ENCODE measurements around the gene KMT5B.

The KMT5B gene

GRCh38 chr11:68140496-68141245 lies 72.4 kb downstream of the KMT5B start:
- Histone ChIP-seq H3K9me3 (ENCODE audit: control insufficient read depth, low read length) (no peaks in the 10 kb centered on the region), H3K4me3 (ENCODE audit: insufficient read depth, low read depth, low read length, poor library complexity, severe bottlenecking) (no peak overlapping the region), H3K36me3 (ENCODE audit: control insufficient read depth, insufficient read depth, low read length) (no peaks in the 10 kb centered on the region), H3K27me3 (replicated peaks; ENCODE audit: control insufficient read depth, insufficient read depth, low read length, poor library complexity, severe bottlenecking) (no peaks in the 10 kb centered on the region), H3K27ac (ENCODE audit: insufficient read depth, low read length, poor library complexity, severe bottlenecking) (no peak overlapping the region), H3K4me1 (ENCODE audit: control insufficient read depth, insufficient read depth, low read length, poor library complexity, severe bottlenecking) (peaks cover 9% of the 10 kb centered on the region)
- DNase-seq = no peak

DNA sequence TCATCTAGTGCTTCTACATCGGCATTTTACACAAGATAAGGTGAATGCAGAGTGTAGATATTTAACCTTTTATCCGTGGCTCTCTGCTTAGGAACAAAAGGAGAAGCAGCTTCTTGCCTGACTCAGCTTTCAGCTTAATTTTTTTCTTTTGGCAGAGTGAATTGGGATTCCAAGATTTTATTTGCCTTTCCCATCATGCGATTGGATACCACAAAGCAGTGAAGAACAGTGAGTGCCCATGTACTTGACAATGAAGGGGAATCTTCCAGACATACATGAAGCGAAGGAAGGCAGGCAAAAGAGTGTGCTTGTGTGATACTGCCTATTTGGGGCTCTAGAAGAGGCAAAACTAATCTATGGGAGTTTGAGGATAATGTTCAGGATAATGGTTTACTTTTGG lies 74.9 kb downstream of the KMT5B start:
- Histone ChIP-seq H3K27ac (ENCODE audit: insufficient read depth, low read length, poor library complexity, severe bottlenecking) (no peak overlapping the region), H3K9me3 (ENCODE audit: control insufficient read depth, low read length) (no peaks in the 10 kb centered on the region), H3K4me1 (ENCODE audit: control insufficient read depth, insufficient read depth, low read length, poor library complexity, severe bottlenecking) (peaks cover 9% of the 10 kb centered on the region), H3K36me3 (ENCODE audit: control insufficient read depth, insufficient read depth, low read length) (no peaks in the 10 kb centered on the region), H3K27me3 (replicated peaks; ENCODE audit: control insufficient read depth, insufficient read depth, low read length, poor library complexity, severe bottlenecking) (no peaks in the 10 kb centered on the region), H3K4me3 (ENCODE audit: insufficient read depth, low read depth, low read length, poor library complexity, severe bottlenecking) (no peak overlapping the region)
- no peak for DNase-seq

DNA sequence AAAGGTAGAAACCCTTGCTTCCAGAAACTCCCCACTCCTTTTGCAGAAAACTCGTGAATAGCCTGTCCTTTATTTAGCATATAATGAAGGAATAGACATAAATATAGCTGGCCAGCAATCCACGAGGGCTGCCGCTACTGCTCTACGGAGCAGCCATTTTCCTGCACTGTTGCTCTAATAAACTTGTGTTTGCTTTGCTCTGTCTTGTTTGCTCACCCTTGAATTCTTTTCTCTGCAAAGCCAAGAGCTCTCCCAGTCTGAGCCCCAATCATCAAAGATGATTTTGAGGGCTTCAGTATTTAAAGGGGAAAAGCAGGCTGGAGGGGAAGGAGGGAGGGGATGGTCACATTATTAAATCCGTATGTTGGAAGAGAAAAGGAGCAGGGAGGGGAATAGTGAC lies 75.3 kb downstream of the KMT5B start:
- Histone ChIP-seq H3K36me3 (ENCODE audit: control insufficient read depth, insufficient read depth, low read length) (no peaks in the 10 kb centered on the region), H3K27ac (ENCODE audit: insufficient read depth, low read length, poor library complexity, severe bottlenecking) (no peak overlapping the region), H3K4me1 (ENCODE audit: control insufficient read depth, insufficient read depth, low read length, poor library complexity, severe bottlenecking) (peaks cover 9% of the 10 kb centered on the region), H3K9me3 (ENCODE audit: control insufficient read depth, low read length) (no peaks in the 10 kb centered on the region), H3K27me3 (replicated peaks; ENCODE audit: control insufficient read depth, insufficient read depth, low read length, poor library complexity, severe bottlenecking) (no peaks in the 10 kb centered on the region), H3K4me3 (ENCODE audit: insufficient read depth, low read depth, low read length, poor library complexity, severe bottlenecking) (no peak overlapping the region)
- DNase-seq = no peak

GRCh38 chr11:68136866-68137265 lies 76.2 kb downstream of the KMT5B start:
- H3K27ac ChIP-seq (ENCODE audit: insufficient read depth, low read length, poor library complexity, severe bottlenecking) = no peak overlapping the region
- H3K4me1 ChIP-seq (ENCODE audit: control insufficient read depth, insufficient read depth, low read length, poor library complexity, severe bottlenecking) = peaks cover 4% of the 10 kb centered on the region
- H3K27me3 ChIP-seq (replicated peaks; ENCODE audit: control insufficient read depth, insufficient read depth, low read length, poor library complexity, severe bottlenecking) = no peaks in the 10 kb centered on the region
- H3K9me3 ChIP-seq (ENCODE audit: control insufficient read depth, low read length) = no peaks in the 10 kb centered on the region
- DNase-seq = no peak
- H3K36me3 ChIP-seq (ENCODE audit: control insufficient read depth, insufficient read depth, low read length) = no peaks in the 10 kb centered on the region
- H3K4me3 ChIP-seq (ENCODE audit: insufficient read depth, low read depth, low read length, poor library complexity, severe bottlenecking) = no peak overlapping the region

GRCh38 chr11:68135161-68135560 lies 77.9 kb downstream of the KMT5B start:
- Histone ChIP-seq H3K27me3 (replicated peaks; ENCODE audit: control insufficient read depth, insufficient read depth, low read length, poor library complexity, severe bottlenecking) (no peaks in the 10 kb centered on the region), H3K27ac (ENCODE audit: insufficient read depth, low read length, poor library complexity, severe bottlenecking) (no peak overlapping the region), H3K9me3 (ENCODE audit: control insufficient read depth, low read length) (no peaks in the 10 kb centered on the region), H3K4me3 (ENCODE audit: insufficient read depth, low read depth, low read length, poor library complexity, severe bottlenecking) (no peak overlapping the region), H3K36me3 (ENCODE audit: control insufficient read depth, insufficient read depth, low read length) (no peaks in the 10 kb centered on the region), H3K4me1 (ENCODE audit: control insufficient read depth, insufficient read depth, low read length, poor library complexity, severe bottlenecking) (no peaks in the 10 kb centered on the region)
- no peak for DNase-seq

GRCh38 chr11:68133761-68134160 lies 79.3 kb downstream of the KMT5B start:
- Histone ChIP-seq H3K4me1 (ENCODE audit: control insufficient read depth, insufficient read depth, low read length, poor library complexity, severe bottlenecking) (no peaks in the 10 kb centered on the region), H3K36me3 (ENCODE audit: control insufficient read depth, insufficient read depth, low read length) (no peaks in the 10 kb centered on the region), H3K9me3 (ENCODE audit: control insufficient read depth, low read length) (no peaks in the 10 kb centered on the region), H3K27ac (ENCODE audit: insufficient read depth, low read length, poor library complexity, severe bottlenecking) (no peak overlapping the region), H3K27me3 (replicated peaks; ENCODE audit: control insufficient read depth, insufficient read depth, low read length, poor library complexity, severe bottlenecking) (peaks cover 6% of the 10 kb centered on the region), H3K4me3 (ENCODE audit: insufficient read depth, low read depth, low read length, poor library complexity, severe bottlenecking) (no peak overlapping the region)
- no peak for DNase-seq

GRCh38 chr11:68130121-68130520 lies 83.0 kb downstream of the KMT5B start:
- DNase-seq = no peak
- Histone ChIP-seq H3K36me3 (ENCODE audit: control insufficient read depth, insufficient read depth, low read length) (no peaks in the 10 kb centered on the region), H3K27ac (ENCODE audit: insufficient read depth, low read length, poor library complexity, severe bottlenecking) (no peak overlapping the region), H3K4me1 (ENCODE audit: control insufficient read depth, insufficient read depth, low read length, poor library complexity, severe bottlenecking) (no peaks in the 10 kb centered on the region), H3K4me3 (ENCODE audit: insufficient read depth, low read depth, low read length, poor library complexity, severe bottlenecking) (no peak overlapping the region), H3K9me3 (ENCODE audit: control insufficient read depth, low read length) (no peaks in the 10 kb centered on the region), H3K27me3 (replicated peaks; ENCODE audit: control insufficient read depth, insufficient read depth, low read length, poor library complexity, severe bottlenecking) (peaks cover 10% of the 10 kb centered on the region)

- peaks cover 10% of the 10 kb centered on the region for H3K27me3 ChIP-seq (replicated peaks; ENCODE audit: control insufficient read depth, insufficient read depth, low read length, poor library complexity, severe bottlenecking)
- H3K4me1 ChIP-seq (ENCODE audit: control insufficient read depth, insufficient read depth, low read length, poor library complexity, severe bottlenecking) = no peaks in the 10 kb centered on the region
- H3K27ac ChIP-seq (ENCODE audit: insufficient read depth, low read length, poor library complexity, severe bottlenecking) = no peak overlapping the region
- no peaks in the 10 kb centered on the region for H3K9me3 ChIP-seq (ENCODE audit: control insufficient read depth, low read length)
- H3K36me3 ChIP-seq (ENCODE audit: control insufficient read depth, insufficient read depth, low read length) = no peaks in the 10 kb centered on the region
- H3K4me3 ChIP-seq (ENCODE audit: insufficient read depth, low read depth, low read length, poor library complexity, severe bottlenecking) = no peak overlapping the region
- no peak for DNase-seq
These were observed 84.3 kb downstream of the KMT5B start for GRCh38 chr11:68128682-68129327.

DNA sequence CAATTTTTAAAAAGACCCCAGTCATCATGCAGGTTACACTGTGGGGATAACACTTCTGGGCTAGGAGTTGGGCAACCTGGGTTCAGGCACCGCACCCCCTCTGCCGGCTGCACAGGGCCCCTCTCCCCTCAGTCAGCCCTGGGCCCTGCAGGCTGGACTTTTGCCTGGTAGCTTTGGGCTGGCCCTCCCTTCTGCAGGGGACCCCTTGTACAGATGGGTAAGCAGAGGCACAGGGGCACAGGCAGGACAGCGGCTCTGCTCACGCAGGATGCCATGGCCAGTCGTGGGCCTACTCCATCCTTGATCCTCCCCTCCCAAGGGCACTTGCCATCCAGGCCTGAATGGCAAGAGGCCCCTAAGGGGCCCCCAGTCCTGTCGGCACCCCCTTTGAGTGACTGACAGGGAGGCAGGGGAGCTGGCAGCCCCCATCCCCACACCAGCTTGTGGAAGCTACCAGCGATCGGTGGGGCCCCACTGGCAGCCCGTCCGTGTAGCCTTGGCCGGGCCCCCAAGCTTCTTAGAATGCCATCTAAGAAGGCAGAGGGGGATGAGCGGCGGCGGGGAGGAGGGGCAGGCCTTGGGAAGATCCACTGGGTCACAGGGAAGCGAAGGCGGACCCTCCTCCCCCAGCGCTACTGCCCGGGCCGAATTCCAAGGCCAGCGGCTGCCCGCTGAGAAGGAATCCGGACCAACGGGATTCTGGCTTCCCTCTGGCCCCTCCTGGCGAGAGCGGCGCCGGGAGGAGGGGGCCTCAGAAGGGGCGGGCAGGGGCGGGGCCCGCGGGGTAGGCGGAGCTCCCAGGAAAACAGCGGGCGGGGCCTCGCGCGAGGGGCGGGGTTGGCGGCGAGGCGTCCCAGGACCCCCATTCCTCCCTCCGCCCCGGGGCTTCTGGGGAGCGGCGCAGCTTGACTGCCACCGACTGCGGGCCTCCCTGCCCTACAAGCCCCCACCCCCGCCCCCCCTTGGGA lies 85.1 kb downstream of the KMT5B start:
- no peaks in the 10 kb centered on the region for H3K9me3 ChIP-seq (ENCODE audit: control insufficient read depth, low read length)
- H3K36me3 ChIP-seq (ENCODE audit: control insufficient read depth, insufficient read depth, low read length) = no peaks in the 10 kb centered on the region
- DNase-seq = no peak
- no peaks in the 10 kb centered on the region for H3K4me1 ChIP-seq (ENCODE audit: control insufficient read depth, insufficient read depth, low read length, poor library complexity, severe bottlenecking)
- no peak overlapping the region for H3K27ac ChIP-seq (ENCODE audit: insufficient read depth, low read length, poor library complexity, severe bottlenecking)
- peaks cover 10% of the 10 kb centered on the region for H3K27me3 ChIP-seq (replicated peaks; ENCODE audit: control insufficient read depth, insufficient read depth, low read length, poor library complexity, severe bottlenecking)
- H3K4me3 ChIP-seq (ENCODE audit: insufficient read depth, low read depth, low read length, poor library complexity, severe bottlenecking) = no peak overlapping the region

Data from effector memory CD4-positive, alpha-beta T cell (primary cell).